Fibroblast of villous mesenchyme (primary cell): ENCODE data around the gene PIH1D1. TPM values are rescaled to one million over a fixed set of nuclear protein-coding genes. Genes with fewer than 3 reads are reported as not detected.

Experiments
- DNase-seq: peaks from one replicate; pipeline ENCODE4 v3.0.0-alpha.2; 2010; ENCODE audit warnings: low read depth
- H3K4me3 ChIP-seq: 2 replicates; pipeline ENCODE4 v1.5.1; 2011; ENCODE audit warnings: low read depth, mild to moderate bottlenecking, low read length
- total RNA-seq: library from RNA; depleted of rRNA; stranded (reverse); fragments of >200 nt; gene quantifications from 2 replicates; pipeline ENCODE4 v1.2.3, GENCODE V29; 2012
- TF ChIP-seq, protein P1 (sequence below): IDR thresholded peaks from 2 replicates; pipeline ENCODE4 v1.5.1; 2012; ENCODE audit warnings: low read depth, mild to moderate bottlenecking, low read length; ENCODE audit not compliant: insufficient read depth

The PIH1D1 gene
- total RNA-seq, 1 donor: 91.1 TPM

GRCh38 chr19:49455773-49456172 lies 4.2 kb upstream of the PIH1D1 start:
- no peak overlapping the region for H3K4me3 ChIP-seq
- TF ChIP-seq, protein P1, sequence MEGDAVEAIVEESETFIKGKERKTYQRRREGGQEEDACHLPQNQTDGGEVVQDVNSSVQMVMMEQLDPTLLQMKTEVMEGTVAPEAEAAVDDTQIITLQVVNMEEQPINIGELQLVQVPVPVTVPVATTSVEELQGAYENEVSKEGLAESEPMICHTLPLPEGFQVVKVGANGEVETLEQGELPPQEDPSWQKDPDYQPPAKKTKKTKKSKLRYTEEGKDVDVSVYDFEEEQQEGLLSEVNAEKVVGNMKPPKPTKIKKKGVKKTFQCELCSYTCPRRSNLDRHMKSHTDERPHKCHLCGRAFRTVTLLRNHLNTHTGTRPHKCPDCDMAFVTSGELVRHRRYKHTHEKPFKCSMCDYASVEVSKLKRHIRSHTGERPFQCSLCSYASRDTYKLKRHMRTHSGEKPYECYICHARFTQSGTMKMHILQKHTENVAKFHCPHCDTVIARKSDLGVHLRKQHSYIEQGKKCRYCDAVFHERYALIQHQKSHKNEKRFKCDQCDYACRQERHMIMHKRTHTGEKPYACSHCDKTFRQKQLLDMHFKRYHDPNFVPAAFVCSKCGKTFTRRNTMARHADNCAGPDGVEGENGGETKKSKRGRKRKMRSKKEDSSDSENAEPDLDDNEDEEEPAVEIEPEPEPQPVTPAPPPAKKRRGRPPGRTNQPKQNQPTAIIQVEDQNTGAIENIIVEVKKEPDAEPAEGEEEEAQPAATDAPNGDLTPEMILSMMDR: no peak
- peak; percentile 80 for DNase-seq

GRCh38 chr19:49453757-49454240 lies 2.2 kb upstream of the PIH1D1 start:
- H3K4me3 ChIP-seq: peak overlapping the region; percentile 87
- TF ChIP-seq, protein P1: no peak
- no peak for DNase-seq

GRCh38 chr19:49453013-49453756 lies 1.6 kb upstream of the PIH1D1 start, which contains the start of gene ALDH16A1:
TSS of gene ALDH16A1 (plus strand) at chr19:49453225. CDS start at chr19:49453332, 107 bp downstream.
- TF ChIP-seq, protein P1: no peak
- peak; percentile 98 for DNase-seq
- peak within 1 kb of the TSS; percentile 96 for H3K4me3 ChIP-seq

- TF ChIP-seq, protein P1: no peak
- H3K4me3 ChIP-seq: peak overlapping the region; percentile 96
- no peak for DNase-seq
Observed at GRCh38 chr19:49450405-49450804, 1.2 kb downstream of the PIH1D1 start.

GRCh38 chr19:49448432-49448786 lies 3.2 kb downstream of the PIH1D1 start:
- DNase-seq: no peak
- H3K4me3 ChIP-seq: no peak overlapping the region
- TF ChIP-seq, protein P1: no peak

- peak; percentile 33 for DNase-seq
- no peak overlapping the region for H3K4me3 ChIP-seq
- TF ChIP-seq, protein P1: no peak
Observed at GRCh38 chr19:49447485-49448431, 3.9 kb downstream of the PIH1D1 start.
